Omental fat pad (tissue), 4 donors: ENCODE data around the gene NCAN. TPM values are rescaled to one million over a fixed set of nuclear protein-coding genes. Genes with fewer than 3 reads are reported as not detected.
"Not testable (repeated sequence)": the region's sequence is repeated elsewhere in the genome, so short reads cannot be mapped to it uniquely, and the experiment has no call there.

Experiments used
- ATAC-seq: fragments of 150-250 bp; one replicate; pipeline ENCODE4 v1.9.1; 2016; ENCODE audit warnings: mild to moderate bottlenecking, moderate library complexity; ENCODE audit not compliant: low FRiP score
- DNase-seq: peaks from one replicate; pipeline ENCODE4 v3.0.0-alpha.2; 2019; ENCODE audit warnings: low spot score
- CTCF ChIP-seq, 3 donors: fragments of 450-650 bp; IDR thresholded peaks; one replicate each; pipeline ENCODE4 v1.5.1; 2016 to 2017; ENCODE audit warnings: antibody characterized with exemption in 3 of 3, mild to moderate bottlenecking in 3 of 3, moderate library complexity in 2 of 3
- total RNA-seq, 4 donors: library from RNA; depleted of rRNA; stranded (reverse); fragments of >200 nt; gene quantifications; one replicate each; pipeline ENCODE4 v1.1.0, GENCODE V29; 2016

NCAN gene
- total RNA-seq, 4 donors from 2014 or later = not detected

- DNase-seq (no peak), ATAC-seq (no peak)
- no peak for TF ChIP-seq CTCF (IDR thresholded peaks at IDR 0.05)
Measured at GRCh38 chr19:19234220-19234816, 22.6 kb downstream of the NCAN start.

- no peak for TF ChIP-seq CTCF (IDR thresholded peaks at IDR 0.05)
- no peak for ATAC-seq
- DNase-seq = no peak
Measured at GRCh38 chr19:19236173-19236572, 24.4 kb downstream of the NCAN start.

- TF ChIP-seq CTCF (IDR thresholded peaks at IDR 0.05) = no peak
- ATAC-seq (no peak), DNase-seq (no peak)
Measured at GRCh38 chr19:19238126-19238894, 26.6 kb downstream of the NCAN start.

DNA sequence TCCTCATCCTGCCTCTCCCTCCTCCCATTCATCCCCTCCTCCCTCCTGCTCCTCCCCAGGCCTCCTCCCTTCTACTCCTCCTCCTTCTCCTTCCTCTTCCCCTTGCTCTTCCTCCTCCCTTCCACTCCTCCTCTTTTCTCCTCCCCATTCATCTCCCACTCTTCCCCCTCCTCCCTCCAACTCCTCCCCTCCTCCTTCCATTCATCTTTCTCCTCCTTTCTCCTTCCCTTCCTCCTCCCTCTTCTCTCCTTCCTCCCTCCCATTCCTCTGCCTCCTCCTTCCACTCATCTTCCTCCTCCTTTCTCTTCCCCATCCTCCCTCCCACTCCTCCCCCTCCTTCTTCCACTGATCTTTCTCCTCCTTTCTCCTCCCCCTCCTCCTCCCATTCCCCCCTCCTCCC is 27.9 kb downstream of the NCAN start:
- DNase-seq = no peak
- no peak for TF ChIP-seq CTCF (IDR thresholded peaks at IDR 0.05)

DNA sequence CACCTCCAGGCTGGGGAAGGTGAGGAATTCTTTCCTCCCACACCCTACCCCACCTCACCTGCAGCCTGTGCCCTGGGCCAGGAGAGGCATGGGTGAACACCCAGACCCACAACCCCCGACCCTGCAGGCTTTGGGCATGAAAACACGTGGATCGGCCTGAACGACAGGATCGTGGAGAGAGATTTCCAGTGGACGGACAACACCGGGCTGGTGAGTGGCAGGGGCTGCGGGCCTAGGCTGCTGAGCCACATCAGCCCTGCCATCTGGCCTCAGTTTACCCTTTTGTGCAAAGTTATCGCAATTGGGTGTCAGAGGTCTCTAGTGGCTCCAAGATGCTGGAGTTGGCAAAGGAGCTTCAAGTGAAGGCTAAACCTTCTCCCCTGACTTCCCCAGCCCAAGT is 28.7 kb downstream of the NCAN start:
- DNase-seq (no peak), ATAC-seq (no peak)
- no peak for TF ChIP-seq CTCF (IDR thresholded peaks at IDR 0.05)

More for the DNA sequence above, 27.9 kb downstream of the NCAN start:
- no peak for ATAC-seq

DNA sequence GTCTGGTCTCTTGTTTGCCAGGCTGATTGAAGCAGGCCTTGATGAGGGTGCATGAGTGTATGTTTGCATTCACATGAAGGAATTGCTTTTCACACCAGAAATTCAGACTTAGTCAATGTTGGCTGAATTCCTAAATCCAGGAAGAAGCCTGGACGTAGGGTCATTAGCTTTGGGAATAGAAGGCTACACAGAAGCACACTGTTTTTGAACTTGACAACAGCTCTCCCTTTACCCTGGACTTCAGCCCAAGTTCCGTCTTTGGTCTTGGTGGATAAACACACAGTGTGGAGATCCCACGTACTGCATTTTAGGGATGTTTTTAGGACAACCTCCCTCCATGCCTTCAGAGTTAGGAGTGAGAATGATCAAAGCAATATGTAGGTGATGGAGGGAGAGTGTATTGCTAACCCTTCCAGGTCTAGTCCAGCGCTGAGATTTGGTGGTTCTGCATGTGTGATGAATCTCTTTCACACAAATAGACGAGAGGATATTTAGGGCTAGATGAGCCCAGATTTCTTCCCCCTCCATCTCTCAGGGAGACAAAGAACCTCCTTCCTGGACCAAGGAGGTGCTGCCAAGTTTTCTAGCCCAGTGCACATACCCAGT is 38.5 kb downstream of the NCAN start:
- DNase-seq (no peak), ATAC-seq (no peak)
- TF ChIP-seq CTCF (IDR thresholded peaks at IDR 0.05) = no peak

DNA sequence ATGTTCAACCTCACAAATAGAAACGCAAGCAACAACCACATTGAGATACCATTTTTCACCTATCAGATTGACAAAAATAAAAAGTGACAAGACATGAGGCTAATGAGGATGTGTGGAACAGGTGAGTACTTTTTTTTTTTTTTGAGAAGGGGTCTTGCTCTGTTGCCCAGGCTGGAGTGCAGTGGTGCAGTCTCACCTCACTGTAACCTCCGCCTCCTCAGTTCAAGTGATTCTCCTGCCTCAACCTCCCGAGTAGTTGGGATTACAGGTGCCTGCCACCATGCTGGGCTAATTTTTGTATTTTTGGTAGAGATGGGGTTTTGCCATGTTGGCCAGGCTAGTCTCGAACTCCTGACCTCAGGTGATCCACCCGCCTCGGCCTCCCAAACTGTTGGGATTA is 41.7 kb downstream of the NCAN start:
- not testable (repeated sequence) for ATAC-seq, DNase-seq
